Ishikawa (cell line): ENCODE data around the gene TSTD1.

Source experiments
- CEBPB ChIP-seq: IDR thresholded peaks from 2 replicates; pipeline ENCODE4 v1.6.1; 2012
- EGR1 ChIP-seq: IDR thresholded peaks from 2 replicates; pipeline ENCODE4 v1.6.1; 2012
- EP300 ChIP-seq: IDR thresholded peaks from 2 replicates; pipeline ENCODE4 v1.6.1; 2012; ENCODE audit warnings: borderline replicate concordance
- FOXM1 ChIP-seq: IDR thresholded peaks from 2 replicates; pipeline ENCODE4 v1.6.1; 2012; ENCODE audit warnings: low read depth, borderline replicate concordance
- MAX ChIP-seq: IDR thresholded peaks from 2 replicates; pipeline ENCODE4 v1.6.1; 2012
- NFIC ChIP-seq: IDR thresholded peaks from 2 replicates; pipeline ENCODE4 v1.6.1; 2012
- RAD21 ChIP-seq: IDR thresholded peaks from 2 replicates; pipeline ENCODE4 v1.6.1; 2012; ENCODE audit warnings: low read depth
- REST ChIP-seq: IDR thresholded peaks from 2 replicates; pipeline ENCODE4 v1.6.1; 2012; ENCODE audit warnings: low read depth, mild to moderate bottlenecking
- TAF1 ChIP-seq: IDR thresholded peaks from 2 replicates; pipeline ENCODE4 v1.6.1; 2012; ENCODE audit warnings: low read depth, mild to moderate bottlenecking
- TCF12 ChIP-seq: IDR thresholded peaks from 2 replicates; pipeline ENCODE4 v1.6.1; 2012; ENCODE audit warnings: low read depth
- TEAD4 ChIP-seq: IDR thresholded peaks from 2 replicates; pipeline ENCODE4 v1.6.1; 2012
- YY1 ChIP-seq: IDR thresholded peaks from 2 replicates; pipeline ENCODE4 v1.6.1; 2012; ENCODE audit warnings: low read depth
- ZBTB7A ChIP-seq: IDR thresholded peaks from 2 replicates; pipeline ENCODE4 v1.6.1; 2012; ENCODE audit warnings: low read depth
- TF ChIP-seq, protein P1 (sequence below): IDR thresholded peaks from 2 replicates; pipeline ENCODE4 v1.6.1; 2012

DNA sequence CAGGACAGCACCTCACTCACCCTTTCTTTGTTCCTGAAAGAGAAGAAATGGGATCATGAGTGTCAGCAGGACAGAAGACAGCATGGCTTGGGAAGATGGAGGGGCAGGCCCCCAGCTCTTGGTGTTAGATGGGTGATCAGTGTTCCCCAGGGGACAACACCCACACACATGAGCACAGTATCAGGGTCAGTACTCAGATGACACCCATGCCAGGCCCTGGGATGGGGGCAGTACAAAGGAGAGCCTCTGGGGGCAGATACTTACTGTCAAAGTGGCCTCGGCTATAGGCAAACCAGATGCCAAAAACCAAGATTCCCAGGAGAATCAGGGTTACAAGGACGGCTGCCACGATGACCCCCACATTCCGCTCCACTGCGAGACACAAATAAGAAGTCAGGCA is 39.4 kb downstream of the TSTD1 start:
- no peak for TF ChIP-seq FOXM1
- TF ChIP-seq REST = no peak
- no peak for TF ChIP-seq MAX
- TF ChIP-seq, protein P1, sequence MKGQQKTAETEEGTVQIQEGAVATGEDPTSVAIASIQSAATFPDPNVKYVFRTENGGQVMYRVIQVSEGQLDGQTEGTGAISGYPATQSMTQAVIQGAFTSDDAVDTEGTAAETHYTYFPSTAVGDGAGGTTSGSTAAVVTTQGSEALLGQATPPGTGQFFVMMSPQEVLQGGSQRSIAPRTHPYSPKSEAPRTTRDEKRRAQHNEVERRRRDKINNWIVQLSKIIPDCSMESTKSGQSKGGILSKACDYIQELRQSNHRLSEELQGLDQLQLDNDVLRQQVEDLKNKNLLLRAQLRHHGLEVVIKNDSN = no peak
- TF ChIP-seq EP300 = no peak
- no peak for TF ChIP-seq TAF1
- TF ChIP-seq YY1 = no peak
- no peak for TF ChIP-seq NFIC
- no peak for TF ChIP-seq RAD21
- TF ChIP-seq TCF12 = no peak
- no peak for TF ChIP-seq EGR1
- TF ChIP-seq ZBTB7A = no peak
- no peak for TF ChIP-seq TEAD4
- TF ChIP-seq CEBPB = no peak
